ENCODE results near the gene MRPS2. TPM values are rescaled to one million over a fixed set of nuclear protein-coding genes. Genes with fewer than 3 reads are reported as not detected.

Gene MRPS2
- total and polyA plus RNA-seq, 9 of the 15 experiments (the other 6 are each of a cell fraction or from before 2014, with no cell fraction given): 8.0 to 167 (median 81.3) TPM

DNA sequence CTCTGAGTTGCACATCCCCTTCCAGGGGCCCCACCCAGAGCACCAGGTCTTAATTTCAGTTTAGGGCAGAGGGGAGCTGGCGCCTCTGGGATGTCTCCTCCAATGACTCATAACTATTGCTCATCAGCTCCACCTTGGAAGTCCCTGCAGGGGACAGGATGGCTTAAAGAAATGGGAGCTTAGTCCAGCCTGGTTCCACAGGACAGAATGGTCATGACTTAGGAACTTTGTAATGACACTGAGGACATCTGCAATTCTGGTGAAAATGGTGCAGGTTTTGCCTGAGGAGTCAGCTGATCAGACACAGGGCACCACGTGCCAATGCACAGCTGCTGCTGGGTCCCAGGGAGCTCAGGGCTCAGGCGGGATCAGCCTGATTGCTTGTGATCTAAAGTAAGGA is 37.3 kb upstream of the MRPS2 start (continued):
- TF ChIP-seq TRIM25 (IDR thresholded peaks at IDR 0.05; ENCODE audit: borderline replicate concordance) (no peak), MEF2D (tag; conservative IDR thresholded peaks at IDR 0.05; ENCODE audit: low read depth) (no peak), PHF20 (IDR thresholded peaks at IDR 0.05; ENCODE audit: partially characterized antibody) (no peak), ZBTB5 (IDR thresholded peaks at IDR 0.05) (no peak), ZNF707 (CRISPR knock-in tag; conservative IDR thresholded peaks at IDR 0.05) (no peak), NFIC (IDR thresholded peaks at IDR 0.05) (no peak), ZKSCAN8 (CRISPR knock-in tag; IDR thresholded peaks at IDR 0.05) (no peak), FOXJ2 (tag; IDR thresholded peaks at IDR 0.05) (no peak), SRSF1 (IDR thresholded peaks at IDR 0.05; ENCODE audit: low read depth, low read length) (no peak), SETDB1 (IDR thresholded peaks at IDR 0.05; ENCODE audit: low read length) (no peak), ZNF311 (CRISPR knock-in tag; IDR thresholded peaks at IDR 0.05) (no peak), GTF2E2 (tag; IDR thresholded peaks at IDR 0.05) (no peak), PYGO2 (tag; IDR thresholded peaks at IDR 0.05) (no peak), ETV1 (tag; conservative IDR thresholded peaks at IDR 0.05; ENCODE audit: low read depth) (no peak), EGR1 (conservative IDR thresholded peaks at IDR 0.05) (no peak), FUS (optimal IDR thresholded peaks at IDR 0.05; ENCODE audit: low read depth, low read length) (no peak), FOXJ3 (CRISPR knock-in tag; IDR thresholded peaks at IDR 0.05) (no peak), HBP1 (CRISPR knock-in tag; IDR thresholded peaks at IDR 0.05) (no peak), ZNF408 (CRISPR knock-in tag; IDR thresholded peaks at IDR 0.05; ENCODE audit: low read depth) (no peak), NCOA2 (IDR thresholded peaks at IDR 0.05; ENCODE audit: partially characterized antibody in 2 of 2) (no peak), ELK3 (CRISPR knock-in tag; IDR thresholded peaks at IDR 0.05) (no peak)
- TF ChIP-seq, protein P1, sequence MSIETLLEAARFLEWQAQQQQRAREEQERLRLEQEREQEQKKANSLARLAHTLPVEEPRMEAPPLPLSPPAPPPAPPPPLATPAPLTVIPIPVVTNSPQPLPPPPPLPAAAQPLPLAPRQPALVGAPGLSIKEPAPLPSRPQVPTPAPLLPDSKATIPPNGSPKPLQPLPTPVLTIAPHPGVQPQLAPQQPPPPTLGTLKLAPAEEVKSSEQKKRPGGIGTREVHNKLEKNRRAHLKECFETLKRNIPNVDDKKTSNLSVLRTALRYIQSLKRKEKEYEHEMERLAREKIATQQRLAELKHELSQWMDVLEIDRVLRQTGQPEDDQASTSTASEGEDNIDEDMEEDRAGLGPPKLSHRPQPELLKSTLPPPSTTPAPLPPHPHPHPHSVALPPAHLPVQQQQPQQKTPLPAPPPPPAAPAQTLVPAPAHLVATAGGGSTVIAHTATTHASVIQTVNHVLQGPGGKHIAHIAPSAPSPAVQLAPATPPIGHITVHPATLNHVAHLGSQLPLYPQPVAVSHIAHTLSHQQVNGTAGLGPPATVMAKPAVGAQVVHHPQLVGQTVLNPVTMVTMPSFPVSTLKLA (conservative IDR thresholded peaks at IDR 0.05): peak in 1 of 2 experiments; percentile 32; a peak in 1 of 4 replicates
